SU-DHL-6 (cell line): Measurements from ENCODE around the gene RNU6-8.

Experiments used
- CTCF ChIP-seq: fragments of 200-600 bp; sonication (generic); IDR thresholded peaks from one replicate; pipeline ENCODE4 v1.5.1; 2017; ENCODE audit warnings: antibody characterized with exemption, mild to moderate bottlenecking, low read length, moderate library complexity; ENCODE audit not compliant: insufficient read depth, poor library complexity, severe bottlenecking
- EZH2phosphoT487 ChIP-seq: fragments of 200-600 bp; sonication (generic), shearing (Covaris generic); conservative IDR thresholded peaks from 2 replicates; pipeline ENCODE4 v1.6.1; 2018; ENCODE audit warnings: mild to moderate bottlenecking, antibody characterized with exemption, low read length, moderate library complexity, mixed read lengths

- TF ChIP-seq CTCF (no peak), EZH2phosphoT487 (no peak)
Observed at GRCh38 chr14:32244404-32244803, 41.3 kb upstream of the RNU6-8 start.
